IMR-90 (cell line): Measurements from ENCODE around the gene TRIO. TPM values are rescaled to one million over a fixed set of nuclear protein-coding genes. Genes with fewer than 3 reads are reported as not detected.

ENCODE experiments used
- ATAC-seq: fragments of 200-7000 bp; cut with Tn5 transposase; 2 replicates; pipeline ENCODE4 v1.9.1; 2020; ENCODE audit warnings: low read depth, mild to moderate bottlenecking, moderate library complexity
- BruUV-seq: library from RNA; stranded (reverse); fragments of 400-500 nt; replicated peaks from 2 replicates; lab custom pipeline; 2021; lab: Mats Ljungman, UMichigan
- CTCF ChIA-PET: fragments of 300-600 bp; formaldehyde crosslinking; extraction: SDS; loops from one replicate; lab custom pipeline; 2021; ENCODE audit warnings: antibody characterized with exemption; lab: Yijun Ruan, JAX
- POLR2A ChIA-PET: fragments of 300-600 bp; sonication (Branson Sonifier 250); formaldehyde crosslinking; loops from one replicate; lab custom pipeline; 2022; ENCODE audit warnings: antibody characterized with exemption; ENCODE audit not compliant: unreplicated experiment; lab: Charles Lee
- DNase-seq: peaks from one replicate; pipeline ENCODE4 v3.0.0; 2013
- H2AFZ ChIP-seq: replicated peaks from 2 replicates; pipeline ENCODE3; 2013; ENCODE audit warnings: low read length, mild to moderate bottlenecking; ENCODE audit not compliant: poor library complexity
- H2AK5ac ChIP-seq: 2 replicates; pipeline ENCODE4 v1.6.1; 2013; ENCODE audit warnings: low read depth, low read length, inconsistent platforms
- H2AK9ac ChIP-seq: replicated peaks from 2 replicates; pipeline ENCODE3; 2013; ENCODE audit warnings: mild to moderate bottlenecking, low read depth, low read length, moderate library complexity; ENCODE audit not compliant: poor library complexity
- H2BK120ac ChIP-seq: 2 replicates; pipeline ENCODE4 v1.6.1; 2013; ENCODE audit warnings: low read depth, low read length, inconsistent platforms
- H2BK15ac ChIP-seq: 3 replicates; pipeline ENCODE4 v1.6.1; 2013; ENCODE audit warnings: low read depth, low read length, inconsistent platforms
- H2BK20ac ChIP-seq: 2 replicates; pipeline ENCODE4 v1.6.1; 2013; ENCODE audit warnings: low read depth, mild to moderate bottlenecking, inconsistent platforms, low read length, moderate library complexity
- H2BK5ac ChIP-seq: 2 replicates; pipeline ENCODE4 v1.6.1; 2013; ENCODE audit warnings: mild to moderate bottlenecking, low read depth, low read length, inconsistent platforms; ENCODE audit not compliant: poor library complexity, severe bottlenecking
- H3K14ac ChIP-seq: replicated peaks from 2 replicates; pipeline ENCODE4 v1.6.1; 2013; ENCODE audit warnings: low read depth, low read length, inconsistent platforms
- H3K18ac ChIP-seq: 2 replicates; pipeline ENCODE4 v1.6.1; 2013; ENCODE audit warnings: low read depth, low read length, control low read depth
- H3K23ac ChIP-seq: 2 replicates; pipeline ENCODE4 v1.6.1; 2013; ENCODE audit warnings: low read depth, low read length, inconsistent platforms
- H3K27ac ChIP-seq: 2 replicates; pipeline ENCODE4 v1.5.1; 2013; ENCODE audit warnings: mild to moderate bottlenecking, control low read depth, low read length; ENCODE audit not compliant: insufficient read depth
- H3K27me3 ChIP-seq: 2 replicates; pipeline ENCODE4 v1.6.1; 2013; ENCODE audit warnings: low read length; ENCODE audit not compliant: control insufficient read depth, insufficient read depth
- H3K36me3 ChIP-seq: 2 replicates; pipeline ENCODE4 v1.6.1; 2013; ENCODE audit warnings: low read length, mixed read lengths; ENCODE audit not compliant: control insufficient read depth, insufficient read depth
- H3K4ac ChIP-seq: 2 replicates; pipeline ENCODE4 v1.6.1; 2013; ENCODE audit warnings: low read depth, low read length, inconsistent platforms
- H3K4me1 ChIP-seq: 2 replicates; pipeline ENCODE4 v1.6.1; 2013; ENCODE audit warnings: low read length, mixed read lengths; ENCODE audit not compliant: control insufficient read depth, insufficient read depth
- H3K4me2 ChIP-seq: 2 replicates; pipeline ENCODE4 v1.6.1; 2013; ENCODE audit warnings: low read depth, mild to moderate bottlenecking, control low read depth, low read length, moderate library complexity
- H3K4me3 ChIP-seq: 2 replicates; pipeline ENCODE4 v1.5.1; 2013; ENCODE audit warnings: low read depth, mild to moderate bottlenecking, control low read depth, low read length, moderate library complexity; ENCODE audit not compliant: insufficient read depth
- H3K56ac ChIP-seq: 2 replicates; pipeline ENCODE4 v1.6.1; 2013; ENCODE audit warnings: low read length, inconsistent platforms; ENCODE audit not compliant: insufficient read depth; ENCODE audit errors: extremely low read depth
- H3K79me1 ChIP-seq, 2 experiments: 2 replicates each; pipeline ENCODE4 v1.6.1; 2013; ENCODE audit warnings: low read length in 2 of 2, inconsistent platforms in 1 of 2, low read depth in 1 of 2
- H3K9ac ChIP-seq: 2 replicates; pipeline ENCODE4 v1.6.1; 2013; ENCODE audit warnings: low read depth, low read length, control low read depth
- H3K9me1 ChIP-seq: 2 replicates; pipeline ENCODE4 v1.6.1; 2013; ENCODE audit warnings: low read length, inconsistent platforms; ENCODE audit not compliant: insufficient read depth
- H3K9me3 ChIP-seq: 2 replicates; pipeline ENCODE4 v1.6.1; 2013; ENCODE audit warnings: low read length; ENCODE audit not compliant: control insufficient read depth, insufficient read depth
- H4K20me1 ChIP-seq: 2 replicates; pipeline ENCODE4 v1.6.1; 2013; ENCODE audit warnings: low read length, inconsistent platforms; ENCODE audit not compliant: insufficient read depth
- H4K5ac ChIP-seq: 2 replicates; pipeline ENCODE4 v1.6.1; 2013; ENCODE audit warnings: mild to moderate bottlenecking, low read depth, low read length, control low read depth
- H4K8ac ChIP-seq, 2 experiments: 2 replicates each; pipeline ENCODE4 v1.6.1; 2013; ENCODE audit warnings: low read depth in 2 of 2, low read length in 2 of 2, control low read depth in 1 of 2, inconsistent platforms in 1 of 2
- H4K91ac ChIP-seq: 2 replicates; pipeline ENCODE4 v1.6.1; 2013; ENCODE audit warnings: low read depth, low read length, inconsistent platforms; ENCODE audit not compliant: insufficient read depth
- BHLHE40 ChIP-seq: fragments of 150-350 bp; IDR thresholded peaks from 2 replicates; pipeline ENCODE4 v1.6.1; 2016; ENCODE audit warnings: mild to moderate bottlenecking, low read depth, low read length
- ELK1 ChIP-seq: fragments of 150-350 bp; IDR thresholded peaks from 2 replicates; pipeline ENCODE4 v1.6.1; 2016; ENCODE audit warnings: low read depth, mild to moderate bottlenecking, low read length, moderate library complexity, borderline replicate concordance
- RAD21 ChIP-seq: IDR thresholded peaks from 2 replicates; pipeline ENCODE4 v1.6.1; 2012; ENCODE audit warnings: low read length, improper control_type of control experiment
- whole genome bisulfite sequencing, 2 experiments: methylation state at CpG; one replicate each; pipeline versions ENCODE4 v1.1.5 to v1.1.7; 2013; ENCODE audit warnings: missing lambda C conversion rate in 2 of 2; ENCODE audit not compliant: insufficient read length in 1 of 2; ENCODE audit errors: extremely low coverage in 2 of 2; 5-methylcytosine and 5-hydroxymethylcytosine counted together
- dilution Hi-C: fragments of 300-500 bp; cut with HindIII; formaldehyde crosslinking; loops from one replicate; pipeline ENCODE4 v1.14.3; 2018; ENCODE audit warnings: low sequenced_read_pairs; ENCODE audit not compliant: unreplicated experiment
- in situ Hi-C: fragments of 300-500 bp; cut with MboI; formaldehyde crosslinking; loops from 3 replicates; pipeline ENCODE4 v1.14.3; 2019; ENCODE audit warnings: low sequenced_read_pairs, inconsistent platforms, mixed read lengths
- intact Hi-C: fragments of 100-400 bp; cut with micrococcal nuclease; formaldehyde crosslinking; loops from 2 replicates; pipeline ENCODE4 v1.10.0; 2022
- polyA plus RNA-seq, 3 experiments: library from polyadenylated mRNA; depleted of rRNA; stranded (reverse); fragments of >200 nt; gene quantifications; 2 replicates each; pipeline ENCODE4 v1.2.3, GENCODE V29; 2012; ENCODE audit warnings: low replicate concordance in 1 of 3
- total RNA-seq: library from RNA; depleted of rRNA; stranded (reverse); fragments of >200 nt; gene quantifications from 2 replicates; pipeline ENCODE4 v1.2.3, GENCODE V29; 2012
- TF ChIP-seq, protein P1 (sequence below): conservative IDR thresholded peaks from 2 replicates; pipeline ENCODE4 v1.5.1; 2012; ENCODE audit warnings: mild to moderate bottlenecking, low read depth, low read length, improper control_type of control experiment
- TF ChIP-seq, protein P2 (sequence below): fragments of 150-350 bp; IDR thresholded peaks from 2 replicates; pipeline ENCODE4 v1.6.1; 2017; ENCODE audit warnings: mild to moderate bottlenecking, antibody characterized with exemption, low read length, low read depth

TRIO gene
- total and polyA plus RNA-seq, 2 of the 4 experiments (the other 2 are of a cell fraction), result 206 to 522 TPM

- Histone ChIP-seq H2AK9ac (no peak overlapping the region), H3K9ac (no peak overlapping the region), H3K23ac (no peak overlapping the region), H3K4me2 (no peak overlapping the region), H3K9me1 (peaks cover 14% of the 10 kb centered on the region), H2AK5ac (no peak overlapping the region), H4K8ac (no peak overlapping the region), H3K18ac (no peak overlapping the region), H2BK15ac (no peak overlapping the region), H2AFZ (no peak overlapping the region), H2BK20ac (no peak overlapping the region), H3K36me3 (peaks cover 57% of the 10 kb centered on the region), H3K14ac (no peak overlapping the region), H3K4me1 (peaks cover 29% of the 10 kb centered on the region), H2BK5ac (peak overlapping the region; percentile 71), H3K27me3 (no peaks in the 10 kb centered on the region), H2BK120ac (no peak overlapping the region), H3K9me3 (no peaks in the 10 kb centered on the region), H3K27ac (no peak overlapping the region), H4K91ac (no peak overlapping the region), H4K20me1 (peaks cover 60% of the 10 kb centered on the region), H3K56ac (no peak overlapping the region), H3K4ac (no peak overlapping the region), H3K79me1 (peaks cover 30 to 67% of the 10 kb centered on the region in 2 experiments), H4K5ac (no peak overlapping the region), H3K4me3 (no peak overlapping the region)
- DNase-seq (peak; percentile 52), ATAC-seq (no peak)
- in situ Hi-C loops (no loop called here), dilution Hi-C loops (no loop called here), intact Hi-C loops (no loop called here)
- ChIA-PET POLR2A (no interaction called here), CTCF (no interaction called here)
- no CpG with 5 or more reads among the region's 7 CpGs for WGBS, 2 experiments
- TF ChIP-seq BHLHE40, result no peak
- TF ChIP-seq RAD21, result no peak
- no peak for TF ChIP-seq ELK1
- TF ChIP-seq, protein P1, sequence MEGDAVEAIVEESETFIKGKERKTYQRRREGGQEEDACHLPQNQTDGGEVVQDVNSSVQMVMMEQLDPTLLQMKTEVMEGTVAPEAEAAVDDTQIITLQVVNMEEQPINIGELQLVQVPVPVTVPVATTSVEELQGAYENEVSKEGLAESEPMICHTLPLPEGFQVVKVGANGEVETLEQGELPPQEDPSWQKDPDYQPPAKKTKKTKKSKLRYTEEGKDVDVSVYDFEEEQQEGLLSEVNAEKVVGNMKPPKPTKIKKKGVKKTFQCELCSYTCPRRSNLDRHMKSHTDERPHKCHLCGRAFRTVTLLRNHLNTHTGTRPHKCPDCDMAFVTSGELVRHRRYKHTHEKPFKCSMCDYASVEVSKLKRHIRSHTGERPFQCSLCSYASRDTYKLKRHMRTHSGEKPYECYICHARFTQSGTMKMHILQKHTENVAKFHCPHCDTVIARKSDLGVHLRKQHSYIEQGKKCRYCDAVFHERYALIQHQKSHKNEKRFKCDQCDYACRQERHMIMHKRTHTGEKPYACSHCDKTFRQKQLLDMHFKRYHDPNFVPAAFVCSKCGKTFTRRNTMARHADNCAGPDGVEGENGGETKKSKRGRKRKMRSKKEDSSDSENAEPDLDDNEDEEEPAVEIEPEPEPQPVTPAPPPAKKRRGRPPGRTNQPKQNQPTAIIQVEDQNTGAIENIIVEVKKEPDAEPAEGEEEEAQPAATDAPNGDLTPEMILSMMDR, result no peak
- TF ChIP-seq, protein P2, sequence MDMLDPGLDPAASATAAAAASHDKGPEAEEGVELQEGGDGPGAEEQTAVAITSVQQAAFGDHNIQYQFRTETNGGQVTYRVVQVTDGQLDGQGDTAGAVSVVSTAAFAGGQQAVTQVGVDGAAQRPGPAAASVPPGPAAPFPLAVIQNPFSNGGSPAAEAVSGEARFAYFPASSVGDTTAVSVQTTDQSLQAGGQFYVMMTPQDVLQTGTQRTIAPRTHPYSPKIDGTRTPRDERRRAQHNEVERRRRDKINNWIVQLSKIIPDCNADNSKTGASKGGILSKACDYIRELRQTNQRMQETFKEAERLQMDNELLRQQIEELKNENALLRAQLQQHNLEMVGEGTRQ, result no peak
- no TSS peak for BruUV-seq
These were observed 252.9 kb downstream of the TRIO start for GRCh38 chr5:14396066-14396465.
